RKO (cell line): ENCODE results near the gene CAPN8.

Source experiments
- DNase-seq: peaks from one replicate; pipeline ENCODE4 v3.0.0-alpha.2; 2016; ENCODE audit warnings: low spot score

CAPN8 gene

DNA sequence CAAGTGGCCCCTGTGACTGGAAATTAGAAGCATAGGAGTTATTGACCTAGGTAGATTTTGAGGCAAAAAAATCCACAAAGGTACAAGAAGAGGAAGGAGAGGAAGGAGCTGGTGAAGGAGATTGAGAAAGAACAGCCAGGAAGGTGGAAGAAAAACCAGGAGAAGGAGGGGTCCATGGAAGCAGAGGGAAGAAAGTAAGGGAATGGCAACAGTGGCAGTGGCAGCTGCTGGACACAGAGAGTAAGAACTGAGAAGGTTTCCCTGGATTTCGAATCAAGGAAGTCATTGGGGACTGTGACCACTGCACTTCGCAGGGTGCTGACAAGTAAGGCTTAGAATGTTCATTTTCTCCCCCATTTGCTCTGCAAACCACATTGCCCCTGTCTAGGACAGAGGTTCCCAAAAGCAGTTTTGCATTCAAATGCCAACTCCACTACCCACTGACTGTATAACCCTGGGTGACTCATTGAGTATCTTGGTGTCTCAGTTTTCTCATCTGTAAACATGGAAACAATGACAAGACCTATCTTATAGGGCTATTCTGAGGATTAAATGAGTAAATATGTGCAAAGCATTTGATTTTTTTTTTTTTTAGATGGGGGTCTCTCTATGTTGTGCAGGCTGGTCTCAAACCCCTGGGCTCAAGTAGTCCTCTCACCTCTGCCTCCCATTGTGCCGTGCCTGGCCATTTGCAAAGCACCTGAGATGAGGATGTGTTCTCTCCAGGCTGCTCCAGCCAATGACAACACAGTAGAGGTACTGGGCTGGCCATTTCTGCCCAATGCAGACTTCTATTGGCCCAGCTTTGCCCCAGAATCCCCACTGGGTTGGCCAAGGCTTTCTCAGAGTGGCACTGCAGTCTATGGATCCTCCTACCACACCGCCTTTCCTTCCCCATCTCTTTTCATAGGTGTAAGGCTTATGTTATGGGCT is 37.5 kb upstream of the CAPN8 start:
- DNase-seq = peak; percentile 93

DNA sequence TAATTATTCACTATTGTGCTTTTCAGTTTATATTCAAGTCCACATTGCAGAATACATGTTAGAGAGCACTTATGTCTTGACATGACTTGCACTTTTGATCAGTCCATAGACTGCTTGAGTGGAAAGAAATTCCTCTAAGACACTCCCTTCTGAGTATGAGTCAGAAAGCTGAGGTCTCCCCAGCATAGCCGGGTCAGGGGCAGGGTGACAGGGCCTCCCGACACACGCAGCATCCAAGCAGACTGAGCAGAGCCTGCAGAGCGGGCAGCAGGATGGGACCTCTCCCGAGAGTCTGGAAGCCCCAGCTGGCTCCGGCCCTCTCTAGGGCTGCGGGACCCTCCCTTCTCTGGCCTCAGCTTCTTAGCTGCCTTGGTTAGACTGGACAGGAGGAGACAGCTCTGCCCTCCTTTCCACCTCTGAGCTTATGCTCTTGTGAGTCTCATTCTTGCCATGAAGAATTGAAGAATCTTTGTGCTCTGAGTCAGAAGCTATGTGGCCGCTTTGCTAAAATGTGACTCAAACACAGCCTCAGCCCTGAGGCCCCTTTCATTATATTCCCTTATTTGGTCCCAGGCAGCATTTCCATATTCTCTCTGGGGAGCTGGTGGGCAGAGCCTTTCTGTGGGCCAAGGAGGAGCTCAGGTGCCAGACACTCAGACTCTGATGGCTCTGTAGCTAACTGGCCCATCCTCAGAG is 35.6 kb upstream of the CAPN8 start:
- peak; percentile 98 for DNase-seq

DNA sequence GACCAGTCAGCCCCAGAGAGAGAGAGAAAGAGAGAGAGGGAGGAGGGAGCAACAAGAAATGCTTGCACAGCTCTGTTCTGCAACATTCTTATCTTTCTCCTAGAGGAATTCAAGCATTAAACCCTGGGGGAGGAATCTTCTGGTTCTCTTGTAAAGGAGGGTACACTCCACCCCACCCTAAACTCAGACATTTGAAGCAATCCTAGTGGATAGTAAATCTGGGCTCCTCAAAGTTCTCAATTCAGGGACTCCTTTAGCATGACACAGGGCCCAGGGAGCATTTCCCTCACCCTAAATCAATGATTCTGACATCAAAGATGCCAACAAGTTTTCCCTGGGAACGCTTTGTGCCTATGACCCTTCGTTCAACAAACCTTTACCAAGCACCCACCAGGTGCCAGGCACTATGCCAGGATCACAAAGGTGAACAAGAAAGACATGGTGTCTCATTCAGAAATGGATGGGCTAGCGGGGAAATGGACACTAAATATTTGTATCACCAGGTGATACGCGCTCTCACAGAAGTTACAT is 35.0 kb upstream of the CAPN8 start:
- no peak for DNase-seq

DNA sequence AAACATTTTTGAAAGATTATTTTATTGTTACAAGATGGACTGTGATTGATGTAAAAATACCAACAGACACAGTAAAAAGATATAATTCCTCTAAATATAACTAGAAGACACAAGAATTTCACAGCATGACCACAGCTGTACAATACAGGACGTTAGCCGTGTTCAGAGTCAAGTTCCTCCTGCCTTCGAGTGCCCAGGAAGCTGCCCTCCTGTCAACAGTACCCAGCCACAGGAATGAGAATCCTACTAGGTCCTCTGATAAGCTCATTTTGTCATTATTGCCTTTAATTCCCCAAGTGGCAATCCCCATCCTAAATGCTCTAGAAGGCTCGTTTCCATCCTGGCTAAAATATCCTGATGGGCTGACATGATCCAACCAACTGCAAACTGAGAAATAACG is 30.4 kb upstream of the CAPN8 start:
- DNase-seq = no peak

DNA sequence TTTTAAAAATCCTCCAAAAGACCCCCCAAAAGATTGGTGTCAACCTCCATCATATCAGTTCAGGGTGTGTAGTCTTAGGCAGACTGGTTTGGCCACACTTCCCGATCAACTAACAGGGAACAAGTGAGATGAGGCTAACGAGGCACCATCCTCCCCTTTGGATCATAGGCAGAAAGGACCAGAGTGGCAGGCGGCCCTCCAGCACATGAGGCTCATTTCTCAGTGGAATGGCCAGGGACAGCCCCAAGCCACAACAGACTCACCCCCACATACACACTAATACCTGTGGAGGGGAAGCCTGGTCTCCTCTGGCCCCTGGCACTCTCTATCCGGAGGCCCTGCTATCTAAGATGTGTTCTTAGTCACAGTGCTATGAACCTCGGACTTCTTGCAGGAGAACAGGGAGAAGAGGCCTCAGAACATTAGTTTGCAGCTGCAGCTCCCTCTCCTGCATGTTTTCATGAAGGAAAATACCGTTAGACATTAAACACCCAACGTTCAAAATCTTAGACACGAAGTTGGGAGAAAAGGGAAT is 29.6 kb upstream of the CAPN8 start:
- no peak for DNase-seq

DNA sequence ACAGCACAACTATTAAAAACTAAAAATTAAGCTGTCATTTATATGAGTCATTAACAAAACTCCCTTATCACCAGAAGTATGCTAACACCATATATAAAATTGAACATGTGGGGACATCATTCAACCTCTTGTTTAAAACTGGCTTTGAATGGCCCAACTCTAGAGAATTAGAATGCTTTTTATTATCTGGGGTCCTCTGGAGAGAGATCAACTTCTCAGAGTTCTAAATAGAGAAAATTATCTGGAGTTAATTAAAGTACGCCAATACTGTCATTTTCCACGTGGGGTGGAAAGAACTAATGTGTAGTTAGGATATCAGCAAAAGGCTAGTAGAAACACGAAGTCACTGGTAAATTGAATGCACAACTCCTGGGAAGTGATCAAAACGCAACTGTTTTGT is 25.6 kb upstream of the CAPN8 start:
- no peak for DNase-seq

DNA sequence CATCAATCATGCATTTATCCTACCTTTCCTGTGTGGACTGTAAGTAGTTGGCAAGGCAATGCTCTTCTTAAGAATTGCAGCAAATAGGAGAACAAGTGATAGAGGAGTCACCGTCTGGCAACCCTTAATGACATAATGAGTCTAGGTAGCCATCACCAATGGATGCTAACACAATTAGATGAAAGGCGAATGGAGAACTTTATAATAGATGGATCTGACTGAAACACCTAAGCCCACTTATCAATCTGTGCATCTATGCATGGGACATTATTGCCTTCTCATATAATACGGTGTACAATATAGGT is 18.9 kb upstream of the CAPN8 start:
- no peak for DNase-seq

DNA sequence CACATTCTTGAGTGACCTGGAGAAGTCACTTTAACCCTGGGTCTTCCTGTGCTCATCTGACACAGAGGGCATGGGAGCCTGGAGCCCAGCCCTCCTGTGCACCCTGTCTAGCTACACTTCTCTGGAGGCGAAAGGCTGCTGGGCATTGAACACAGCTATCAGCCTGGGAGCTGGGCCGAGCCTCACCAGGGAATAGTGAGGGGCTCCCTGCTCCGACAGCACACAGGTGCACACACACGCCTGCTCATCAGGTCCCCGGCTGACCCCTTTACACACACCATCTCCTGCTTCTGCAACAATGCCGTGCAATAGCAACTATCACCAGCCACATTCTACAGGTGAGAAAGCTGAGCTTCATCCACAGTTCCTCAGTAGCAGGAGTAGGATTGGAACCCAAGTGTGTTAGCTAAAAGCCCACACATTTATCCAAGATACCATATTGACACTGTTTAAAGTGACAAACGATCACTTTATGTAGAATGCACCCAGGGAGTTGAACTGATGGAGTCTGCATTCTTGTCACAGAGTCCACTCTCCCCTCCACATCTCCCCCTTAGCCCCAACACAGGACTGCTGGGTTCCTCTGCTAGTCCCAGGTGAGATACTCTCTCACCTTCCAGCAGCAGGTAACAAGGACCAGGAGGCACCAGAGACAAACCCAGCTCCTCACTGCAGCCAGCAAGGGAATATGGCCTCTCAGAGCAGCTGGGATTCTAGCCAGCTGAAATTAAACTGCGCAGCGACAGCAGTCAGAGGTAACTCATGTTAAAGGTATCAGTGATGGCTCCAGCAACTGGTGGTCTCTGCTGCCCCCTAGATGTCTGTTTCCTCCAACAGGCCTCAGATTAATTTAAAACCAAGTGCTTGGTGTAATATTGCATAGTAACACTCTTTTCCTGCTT is 18.3 kb upstream of the CAPN8 start:
- peak; percentile 59 for DNase-seq

DNA sequence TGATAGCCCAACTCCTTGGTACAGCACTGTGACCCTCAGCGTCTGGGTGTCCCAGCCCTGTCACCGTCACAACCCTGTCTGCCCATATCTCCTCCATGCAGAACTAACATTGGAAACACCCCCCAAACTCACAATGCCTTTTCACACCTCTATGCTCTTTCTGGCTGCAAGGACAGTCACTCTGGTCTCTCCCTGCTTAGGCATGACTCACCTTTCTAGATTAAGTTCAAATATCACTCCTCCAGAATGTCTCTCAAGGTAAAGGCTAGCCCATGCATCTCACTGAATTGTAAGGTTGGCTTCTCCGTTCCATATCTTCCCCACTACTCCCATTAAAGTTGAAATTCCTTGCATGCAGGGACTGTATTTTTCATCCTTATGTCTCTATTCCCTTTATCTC is 17.0 kb upstream of the CAPN8 start:
- DNase-seq = no peak

DNA sequence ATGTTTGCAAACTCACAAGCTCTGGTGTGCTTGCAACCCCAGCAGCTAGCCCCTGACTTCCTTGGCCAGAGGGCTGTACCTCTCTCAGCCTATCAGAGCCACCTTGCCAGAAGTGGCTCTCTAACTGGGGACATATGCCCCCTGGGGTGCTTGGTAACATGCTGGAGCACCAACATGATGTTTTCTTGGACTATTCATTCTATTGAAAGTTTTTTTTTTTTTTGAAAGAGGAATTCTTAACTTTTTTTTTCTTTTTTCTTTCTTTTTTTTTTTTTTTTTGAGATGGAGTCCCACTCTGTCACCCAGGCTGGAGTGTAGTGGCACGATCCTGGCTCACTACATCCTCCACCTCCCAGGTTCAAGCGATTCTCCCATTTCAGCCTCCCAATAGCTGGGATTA is 14.7 kb upstream of the CAPN8 start:
- no peak for DNase-seq

DNA sequence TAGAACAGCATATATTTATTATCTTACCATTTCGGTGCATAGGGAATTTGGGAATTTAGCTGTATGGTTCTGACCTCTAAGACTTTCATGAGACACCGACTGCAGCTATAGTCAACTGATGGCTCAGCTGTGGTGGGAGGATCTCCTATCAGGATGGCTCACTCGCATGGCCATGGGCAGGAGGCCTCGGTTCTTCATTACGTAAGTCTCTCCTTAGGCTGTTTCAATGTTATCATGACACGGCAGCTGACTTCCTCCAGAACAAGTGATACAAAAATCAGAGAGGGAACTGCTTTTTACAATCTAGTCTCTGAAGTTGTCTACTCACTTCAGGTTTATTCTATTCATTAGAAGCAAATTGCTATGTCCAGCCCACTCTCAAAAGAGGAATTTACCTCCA is 13.3 kb upstream of the CAPN8 start:
- no peak for DNase-seq

DNA sequence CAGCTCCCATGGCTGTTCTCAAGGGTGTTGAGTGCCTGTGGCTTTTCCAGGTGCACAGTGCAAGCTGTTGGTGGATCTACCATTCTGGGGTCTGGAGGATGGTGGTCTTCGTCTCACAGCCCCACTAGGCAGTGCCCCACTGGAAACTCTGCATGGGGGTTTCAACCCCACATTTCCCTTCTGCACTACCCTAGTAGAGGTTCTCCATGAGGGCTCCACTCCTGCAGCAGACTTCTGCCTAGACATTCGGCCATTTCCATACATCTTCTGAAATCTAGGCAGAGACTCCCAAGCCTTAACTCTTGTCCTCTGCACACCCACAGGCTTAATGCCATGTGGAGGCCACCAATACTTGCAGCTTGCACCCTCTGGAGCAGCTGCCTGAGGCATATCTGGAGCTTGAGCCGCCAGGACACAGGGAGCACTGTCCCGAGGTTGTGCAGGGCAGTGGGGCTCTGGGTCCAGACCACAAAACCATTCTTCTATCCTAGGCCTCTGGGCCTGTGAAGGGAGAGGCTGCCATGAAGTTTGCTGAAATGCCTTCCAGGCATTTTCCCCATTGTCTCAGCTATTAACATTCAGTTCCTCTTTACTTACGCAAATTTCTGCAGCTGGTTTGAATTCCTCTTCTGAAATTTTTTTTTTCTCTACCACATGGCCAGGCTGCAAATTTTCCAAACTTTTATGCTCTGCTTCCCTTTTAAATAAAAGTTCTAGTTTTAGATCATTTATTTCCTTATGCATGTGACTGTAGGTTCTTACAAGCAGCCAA is 8.8 kb upstream of the CAPN8 start:
- no peak for DNase-seq

DNA sequence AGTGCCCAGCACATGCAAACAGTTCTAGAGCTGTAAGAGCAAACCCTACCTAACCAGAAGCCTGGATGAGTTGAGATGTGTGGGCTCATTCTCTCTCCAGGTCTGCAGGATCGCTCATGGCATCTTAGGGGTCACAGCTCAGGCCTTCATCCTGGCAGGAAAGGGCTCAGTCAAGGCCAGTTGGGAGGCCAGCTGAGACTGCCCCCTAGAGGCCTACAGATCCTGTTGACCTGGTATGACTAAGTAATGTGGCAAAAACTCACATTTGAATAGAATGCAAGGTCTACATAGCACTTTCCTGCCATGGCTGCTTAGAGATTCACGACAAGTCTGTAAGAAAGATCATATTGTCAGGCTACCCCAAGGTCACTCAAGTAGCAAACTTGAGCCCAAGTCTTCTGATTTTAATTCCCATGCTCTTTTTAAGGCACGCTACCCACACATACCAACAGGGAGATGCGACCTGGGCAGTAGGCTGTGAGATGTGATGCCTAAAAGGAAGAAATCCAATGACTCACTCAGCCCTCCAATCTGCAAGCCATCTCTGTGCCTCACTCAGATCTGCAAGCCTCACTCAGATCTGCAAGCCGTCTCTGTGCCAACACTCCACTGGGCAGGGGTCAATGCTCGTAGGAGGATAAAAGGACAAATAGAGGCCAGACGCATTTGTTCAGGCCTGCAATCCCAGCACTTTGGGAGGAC is 5.1 kb upstream of the CAPN8 start:
- peak; percentile 49 for DNase-seq

DNA sequence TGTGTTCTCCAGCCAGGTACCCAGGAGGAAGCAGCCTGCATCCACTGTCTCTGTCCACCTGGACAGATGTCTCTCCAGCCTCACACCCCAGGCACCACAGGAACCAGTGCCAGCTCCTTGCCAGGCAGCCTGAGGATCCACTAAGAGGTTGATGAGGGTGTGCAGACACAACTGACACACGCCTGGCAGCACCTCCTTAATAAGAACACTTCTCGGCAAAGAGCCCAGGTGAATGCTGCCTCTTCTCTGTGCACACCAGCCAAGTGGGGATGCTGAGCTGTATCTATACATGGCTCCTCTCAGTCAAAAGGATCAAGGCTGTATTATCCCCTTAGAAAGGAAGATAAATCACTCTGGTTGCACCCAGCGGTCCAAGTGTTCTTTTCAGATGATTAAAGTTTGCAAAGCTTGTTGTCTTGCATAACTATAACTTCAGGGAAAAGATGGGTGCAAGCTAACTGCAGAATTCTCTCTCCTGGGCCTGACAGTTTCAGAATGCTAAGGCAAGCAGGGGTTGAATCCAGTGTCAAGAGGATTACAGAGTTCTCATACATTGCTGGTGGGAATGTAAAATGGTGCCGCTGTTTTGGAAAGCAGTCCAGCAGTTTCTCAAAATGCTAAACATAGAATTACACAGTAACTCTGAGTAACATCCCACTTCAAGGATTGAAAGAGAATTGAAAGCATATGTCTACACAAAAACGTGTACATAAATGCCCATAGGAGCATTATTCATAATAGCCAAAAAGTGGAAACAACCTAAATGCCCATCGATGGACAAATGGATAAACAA is 3.7 kb upstream of the CAPN8 start:
- no peak for DNase-seq

DNA sequence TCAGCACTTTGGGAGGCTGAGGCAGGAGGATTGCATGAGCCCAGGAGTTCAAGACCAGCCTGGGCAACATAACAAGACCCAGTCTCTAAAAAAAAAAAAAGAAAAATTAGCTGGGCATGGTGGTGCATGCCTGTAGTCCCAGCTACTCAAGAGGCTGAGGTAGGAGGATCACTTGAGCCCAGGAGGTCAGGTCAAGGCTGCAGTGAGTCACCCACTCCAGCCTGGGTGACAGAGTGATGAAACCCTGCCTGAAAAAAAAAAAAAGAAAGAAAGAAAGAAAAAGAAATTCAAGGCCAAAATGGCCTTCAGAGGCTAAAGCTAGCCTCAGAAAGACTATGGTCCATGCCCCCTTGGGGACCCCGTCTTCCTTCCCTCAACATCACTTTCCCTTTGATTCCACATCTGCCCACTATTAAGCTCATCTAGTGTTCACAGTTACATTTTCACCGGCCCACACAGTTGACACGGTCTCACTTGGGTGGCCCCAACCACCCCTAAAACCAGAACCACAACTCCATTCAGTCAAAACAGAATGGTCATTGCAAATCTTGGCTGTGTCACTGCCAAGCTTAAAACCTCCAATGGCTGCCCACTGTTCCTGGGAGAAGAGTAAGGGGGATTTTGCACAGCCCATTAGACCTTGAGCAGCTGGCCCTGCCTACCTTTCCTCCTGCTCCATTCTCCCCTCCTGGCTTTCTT is 2.1 kb upstream of the CAPN8 start:
- no peak for DNase-seq

DNA sequence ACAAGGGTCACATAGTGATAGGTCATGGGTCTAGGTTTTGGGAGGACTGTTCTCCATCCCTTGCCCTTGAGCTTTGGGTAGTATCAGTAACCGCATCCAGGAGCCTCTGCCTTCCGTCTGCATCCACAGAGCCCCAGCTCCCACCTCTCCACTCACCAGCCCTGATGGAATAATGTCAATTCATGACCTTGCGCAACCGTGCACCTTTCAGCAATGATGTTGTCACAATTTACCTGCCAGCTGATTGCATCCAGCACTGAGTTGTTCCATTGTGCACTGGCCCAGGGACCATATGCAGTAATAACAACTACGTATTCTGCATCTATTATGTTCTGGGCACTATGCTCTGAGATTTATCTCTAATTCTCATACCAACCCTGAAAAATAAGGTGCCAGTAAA is 1.4 kb downstream of the CAPN8 start:
- no peak for DNase-seq

DNA sequence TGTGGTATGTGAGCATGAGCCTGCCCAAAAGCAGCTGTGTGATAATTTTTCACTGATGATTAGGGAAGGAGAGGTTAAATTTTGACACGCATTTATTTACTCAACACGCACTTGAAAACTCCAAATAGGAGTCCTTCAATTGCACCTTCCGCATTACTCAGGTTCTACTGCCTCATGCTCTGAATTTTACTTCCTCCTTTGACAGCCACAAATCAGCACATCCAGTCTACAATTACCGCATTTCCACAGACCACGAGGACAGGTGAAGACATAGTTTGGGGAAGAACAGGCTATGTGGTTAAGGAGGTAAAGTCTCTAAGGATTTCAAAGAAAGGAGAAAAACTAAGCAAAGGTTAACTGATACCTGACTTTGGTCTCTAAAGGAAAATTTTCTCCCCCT is 2.6 kb downstream of the CAPN8 start:
- DNase-seq = no peak

DNA sequence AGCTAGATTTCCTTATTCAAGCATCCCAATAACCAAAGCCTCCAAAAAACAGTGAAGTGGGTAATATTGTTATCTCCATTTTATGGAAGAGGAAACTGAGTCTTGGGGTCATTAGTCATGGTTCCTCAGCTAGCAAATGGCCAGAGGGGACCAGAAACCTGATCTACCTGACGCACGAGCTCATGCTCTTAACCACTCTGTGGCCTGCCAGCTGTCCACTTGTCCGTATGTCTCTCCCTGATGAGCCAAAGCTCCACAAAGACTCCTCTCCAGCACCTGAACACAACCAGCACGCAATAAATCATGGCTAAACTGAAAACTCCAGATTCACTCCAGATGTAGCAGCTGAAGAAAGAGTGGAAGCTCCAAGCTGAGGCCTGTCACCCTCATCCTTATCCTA is 5.8 kb downstream of the CAPN8 start:
- DNase-seq = no peak

DNA sequence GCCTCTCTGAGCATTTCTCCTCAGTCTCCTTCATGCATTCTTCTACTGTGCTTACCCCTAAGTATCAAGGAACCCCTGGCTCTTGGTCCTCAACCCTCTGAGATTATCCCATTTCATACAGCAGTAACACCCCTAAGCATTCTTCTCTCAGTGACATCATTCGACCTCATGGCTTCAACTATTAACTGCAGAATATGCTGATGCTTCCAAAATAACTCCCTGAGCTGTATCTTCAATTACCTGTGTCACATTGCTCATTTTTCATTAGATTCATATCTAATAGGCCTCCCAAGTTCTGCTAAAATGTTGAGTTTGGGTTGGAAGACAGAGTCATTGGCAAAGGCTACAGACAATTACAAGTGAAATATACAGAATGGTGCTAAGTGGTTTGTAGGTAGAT is 7.5 kb downstream of the CAPN8 start:
- DNase-seq = no peak
